HCT116 (cell line): ENCODE measurements around the gene DAGLA. TPM values are rescaled to one million over a fixed set of nuclear protein-coding genes. Genes with fewer than 3 reads are reported as not detected.
A peak's percentile ranks its signal among the peaks of the same experiment; 100 is the strongest.

Experiments
- ATAC-seq: fragments of 200-7000 bp; cut with Tn5 transposase; 2 replicates; pipeline ENCODE4 v1.9.1; 2020; ENCODE audit warnings: mild to moderate bottlenecking, moderate library complexity
- BruUV-seq: library from RNA; stranded (reverse); fragments of 400-500 nt; replicated peaks from 2 replicates; lab custom pipeline; 2021; lab: Mats Ljungman, UMichigan
- CTCF ChIA-PET: fragments of 300-600 bp; sonication (Branson Sonifier 250); formaldehyde crosslinking; loops from one replicate; lab custom pipeline; 2021; ENCODE audit warnings: antibody characterized with exemption; lab: Charles Lee
- POLR2A ChIA-PET: fragments of 300-600, 350-600 bp; sonication (Branson Sonifier 250); formaldehyde crosslinking; loops from one replicate; lab custom pipeline; 2021; ENCODE audit warnings: antibody characterized with exemption; lab: Charles Lee
- RAD21 ChIA-PET, 2 experiments: fragments of 300-600 bp; sonication (Branson Sonifier 250); formaldehyde crosslinking; loops; one replicate each; lab custom pipeline; 2023; ENCODE audit warnings: low total read pairs in 2 of 2; ENCODE audit not compliant: uncharacterized antibody in 2 of 2, unreplicated experiment in 2 of 2, low non-redundant PET in 1 of 2; lab: Charles Lee
- DNase-seq: peaks from one replicate; pipeline ENCODE4 v3.0.0-alpha.2; 2010; ENCODE audit warnings: low read depth, low spot score
- H2AFZ ChIP-seq: fragments of 200-600 bp; shearing (Covaris generic), sonication (generic); 2 replicates; pipeline ENCODE4 v1.6.1; 2017; ENCODE audit warnings: low read depth, mixed run types, mixed read lengths, antibody characterized with exemption, low read length; ENCODE audit not compliant: poor library complexity, severe bottlenecking
- H3K27ac ChIP-seq: 2 replicates; pipeline ENCODE4 v1.5.1; 2012; ENCODE audit warnings: low read depth, low read length
- H3K27me3 ChIP-seq: fragments of 200-600 bp; sonication (generic); 2 replicates; pipeline ENCODE4 v1.6.1; 2016; ENCODE audit warnings: mixed run types, low read length, mixed read lengths; ENCODE audit not compliant: insufficient read depth
- H3K36me3 ChIP-seq, 2 experiments: fragments of 200-500 bp in 1 of 2; fragments of 200-600 bp in 1 of 2; sonication (Bioruptor generic) in 1 of 2; sonication (generic) in 1 of 2; 2 replicates each; pipeline versions ENCODE4 v1.5.1 to v1.6.1; 2014 to 2016; ENCODE audit warnings: low read length in 2 of 2, inconsistent platforms in 1 of 2, mixed read lengths in 1 of 2, mixed run types in 1 of 2; ENCODE audit not compliant: insufficient read depth in 2 of 2, control insufficient read depth in 1 of 2
- H3K4me1 ChIP-seq, 2 experiments: fragments of 200-600 bp in 1 of 2; sonication (generic) in 1 of 2; 2 replicates each; pipeline versions ENCODE4 v1.5.1 to v1.6.1; 2012 to 2017; ENCODE audit warnings: low read length in 2 of 2, inconsistent platforms in 1 of 2, mild to moderate bottlenecking in 1 of 2, mixed read lengths in 1 of 2, mixed run types in 1 of 2, moderate library complexity in 1 of 2; ENCODE audit not compliant: insufficient read depth in 2 of 2, control insufficient read depth in 1 of 2
- H3K4me2 ChIP-seq: fragments of 200-600 bp; sonication (generic); 2 replicates; pipeline ENCODE4 v1.6.1; 2017; ENCODE audit warnings: mixed run types, low read length, mixed read lengths
- H3K4me3 ChIP-seq, 2 experiments: fragments of 200-600 bp in 1 of 2; sonication (generic) in 1 of 2; replicated peaks in 1 of 2; 2 replicates each; pipeline ENCODE4 v1.5.1; 2011 to 2016; ENCODE audit warnings: low read length in 2 of 2, control low read depth in 1 of 2, low read depth in 1 of 2, mild to moderate bottlenecking in 1 of 2, mixed read lengths in 1 of 2, mixed run types in 1 of 2
- H3K79me2 ChIP-seq: fragments of 200-600 bp; sonication (generic); 2 replicates; pipeline ENCODE4 v1.6.1; 2017; ENCODE audit warnings: mild to moderate bottlenecking, mixed run types, low read length, moderate library complexity, mixed read lengths; ENCODE audit not compliant: insufficient read depth
- H3K9ac ChIP-seq: fragments of 200-600 bp; sonication (generic); 2 replicates; pipeline ENCODE4 v1.6.1; 2016; ENCODE audit warnings: low read length, mixed read lengths
- H3K9me2 ChIP-seq: fragments of 200-600 bp; sonication (generic), shearing (Covaris generic); 2 replicates; pipeline ENCODE4 v1.6.1; 2017; ENCODE audit warnings: mixed run types, mild to moderate bottlenecking, moderate library complexity; ENCODE audit not compliant: insufficient read depth
- H3K9me3 ChIP-seq, 2 experiments: fragments of 200-500 bp in 1 of 2; fragments of 200-600 bp in 1 of 2; sonication (Bioruptor generic) in 1 of 2; sonication (generic) in 1 of 2; 2 replicates each; pipeline ENCODE4 v1.6.1; 2014 to 2017; ENCODE audit warnings: low read length in 2 of 2, mixed read lengths in 2 of 2, inconsistent platforms in 1 of 2, low read depth in 1 of 2, mild to moderate bottlenecking in 1 of 2, mixed run types in 1 of 2, moderate library complexity in 1 of 2; ENCODE audit not compliant: control insufficient read depth in 1 of 2, insufficient read depth in 1 of 2
- H4K20me1 ChIP-seq: fragments of 200-600 bp; sonication (generic), shearing (Covaris generic); 2 replicates; pipeline ENCODE4 v1.6.1; 2017; ENCODE audit warnings: mixed run types, mild to moderate bottlenecking, moderate library complexity; ENCODE audit not compliant: insufficient read depth
- EZH2phosphoT487 ChIP-seq: fragments of 200-600 bp; IDR thresholded peaks from 2 replicates; pipeline ENCODE4 v1.6.1; 2018; ENCODE audit warnings: antibody characterized with exemption, borderline replicate concordance
- POLR2AphosphoS5 ChIP-seq: IDR thresholded peaks from 2 replicates; pipeline ENCODE4 v1.6.1; 2011; ENCODE audit warnings: mild to moderate bottlenecking, low read depth, low read length, moderate library complexity
- SRF ChIP-seq: IDR thresholded peaks from 2 replicates; pipeline ENCODE4 v1.6.1; 2012; ENCODE audit warnings: low read depth
- TCF7L2 ChIP-seq: IDR thresholded peaks from 2 replicates; pipeline ENCODE4 v1.7.0; 2011; ENCODE audit warnings: borderline replicate concordance, inconsistent platforms; ENCODE audit not compliant: insufficient read depth, insufficient read length; ENCODE audit errors: extremely low read depth
- intact Hi-C: fragments of 100-400 bp; cut with micrococcal nuclease; formaldehyde crosslinking; loops from 2 replicates; pipeline ENCODE4 v1.10.0; 2022
- total RNA-seq: library from RNA; stranded (reverse); gene quantifications from one replicate; pipeline ENCODE4 v1.2.1, GENCODE V29; 2021; ENCODE audit not compliant: unreplicated experiment
- TF ChIP-seq, protein P1 (sequence below): IDR thresholded peaks from 2 replicates; pipeline ENCODE4 v1.6.1; 2012
- TF ChIP-seq, protein P2 (sequence below): IDR thresholded peaks from 2 replicates; pipeline ENCODE4 v1.6.1; 2012; ENCODE audit warnings: low read depth

DAGLA gene
- total RNA-seq, 1 experiment from 2014 or later: 2.7 TPM

DNA sequence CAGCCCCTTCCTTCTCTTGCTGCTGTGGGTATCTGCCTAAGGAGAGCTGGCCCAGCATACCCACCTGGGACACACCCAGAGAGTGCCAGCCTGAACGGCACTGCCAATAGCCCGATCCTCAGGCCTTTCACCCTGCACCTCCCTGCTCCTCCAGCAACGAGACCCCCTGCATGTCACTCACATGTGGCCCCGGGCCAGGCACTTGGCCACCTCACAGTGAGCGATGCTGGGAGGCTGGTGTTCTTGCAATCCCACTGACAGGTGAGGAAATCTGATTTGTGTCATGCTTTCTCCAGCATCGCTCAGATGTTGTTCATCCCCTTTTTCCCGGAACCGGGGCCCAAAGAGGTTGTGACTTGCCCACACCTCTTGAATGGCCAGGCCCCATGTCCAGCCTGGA, 20.5 kb downstream of the DAGLA start:
- no peak for DNase-seq
- intact Hi-C loops: no loop called here
- Histone ChIP-seq H3K9me2 (no peaks in the 10 kb centered on the region), H3K36me3 (no peaks in the 10 kb centered on the region), H3K4me3 (no peak overlapping the region), H4K20me1 (no peaks in the 10 kb centered on the region)
- ChIA-PET CTCF (no interaction called here), RAD21 (no interaction called here)
- ATAC-seq: no peak; the same call in 1 of the 2 replicates
- TF ChIP-seq, protein P1, sequence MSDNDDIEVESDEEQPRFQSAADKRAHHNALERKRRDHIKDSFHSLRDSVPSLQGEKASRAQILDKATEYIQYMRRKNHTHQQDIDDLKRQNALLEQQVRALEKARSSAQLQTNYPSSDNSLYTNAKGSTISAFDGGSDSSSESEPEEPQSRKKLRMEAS: no peak
- TF ChIP-seq SRF (no peak), EZH2phosphoT487 (no peak), POLR2AphosphoS5 (no peak), TCF7L2 (no peak)
- TF ChIP-seq, protein P2, sequence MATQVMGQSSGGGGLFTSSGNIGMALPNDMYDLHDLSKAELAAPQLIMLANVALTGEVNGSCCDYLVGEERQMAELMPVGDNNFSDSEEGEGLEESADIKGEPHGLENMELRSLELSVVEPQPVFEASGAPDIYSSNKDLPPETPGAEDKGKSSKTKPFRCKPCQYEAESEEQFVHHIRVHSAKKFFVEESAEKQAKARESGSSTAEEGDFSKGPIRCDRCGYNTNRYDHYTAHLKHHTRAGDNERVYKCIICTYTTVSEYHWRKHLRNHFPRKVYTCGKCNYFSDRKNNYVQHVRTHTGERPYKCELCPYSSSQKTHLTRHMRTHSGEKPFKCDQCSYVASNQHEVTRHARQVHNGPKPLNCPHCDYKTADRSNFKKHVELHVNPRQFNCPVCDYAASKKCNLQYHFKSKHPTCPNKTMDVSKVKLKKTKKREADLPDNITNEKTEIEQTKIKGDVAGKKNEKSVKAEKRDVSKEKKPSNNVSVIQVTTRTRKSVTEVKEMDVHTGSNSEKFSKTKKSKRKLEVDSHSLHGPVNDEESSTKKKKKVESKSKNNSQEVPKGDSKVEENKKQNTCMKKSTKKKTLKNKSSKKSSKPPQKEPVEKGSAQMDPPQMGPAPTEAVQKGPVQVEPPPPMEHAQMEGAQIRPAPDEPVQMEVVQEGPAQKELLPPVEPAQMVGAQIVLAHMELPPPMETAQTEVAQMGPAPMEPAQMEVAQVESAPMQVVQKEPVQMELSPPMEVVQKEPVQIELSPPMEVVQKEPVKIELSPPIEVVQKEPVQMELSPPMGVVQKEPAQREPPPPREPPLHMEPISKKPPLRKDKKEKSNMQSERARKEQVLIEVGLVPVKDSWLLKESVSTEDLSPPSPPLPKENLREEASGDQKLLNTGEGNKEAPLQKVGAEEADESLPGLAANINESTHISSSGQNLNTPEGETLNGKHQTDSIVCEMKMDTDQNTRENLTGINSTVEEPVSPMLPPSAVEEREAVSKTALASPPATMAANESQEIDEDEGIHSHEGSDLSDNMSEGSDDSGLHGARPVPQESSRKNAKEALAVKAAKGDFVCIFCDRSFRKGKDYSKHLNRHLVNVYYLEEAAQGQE: no peak
- TF ChIP-seq, all 23 proteins: peak for 0
- Histone ChIP-seq H3K79me2 (no peaks in the 10 kb centered on the region), H3K4me1 (peaks cover 52 to 53% of the 10 kb centered on the region in 2 experiments), H3K9ac (no peak overlapping the region), H3K4me2 (peak overlapping the region; percentile 41), H3K27ac (no peak overlapping the region), H3K9me3 (no peaks in the 10 kb centered on the region), H2AFZ (no peak overlapping the region), H3K27me3 (no peaks in the 10 kb centered on the region)
- BruUV-seq: no TSS peak
- POLR2A ChIA-PET: no interaction called here
